G401 (cell line): Measurements from ENCODE around the gene CYP4A22. TPM values are rescaled to one million over a fixed set of nuclear protein-coding genes. Genes with fewer than 3 reads are reported as not detected.
"Not testable (repeated sequence)": the region's sequence is repeated elsewhere in the genome, so short reads cannot be mapped to it uniquely, and the experiment has no call there.

Experiments
- DNase-seq: peaks from one replicate; pipeline ENCODE4 v3.0.0-alpha.2; 2015; ENCODE audit warnings: low spot score
- in situ Hi-C: cut with HindIII; loops from 2 replicates; pipeline ENCODE4 v1.10.0; 2016; ENCODE audit warnings: low sequenced_read_pairs, mixed read lengths
- total RNA-seq: library from RNA; depleted of rRNA; stranded (reverse); fragments of >200 nt; shearing (Covaris generic); gene quantifications from 2 replicates; pipeline ENCODE4 v1.2.3, GENCODE V29; 2014; rRNA removed

CYP4A22 gene
- total RNA-seq, 1 experiment from 2014 or later = not detected

DNA sequence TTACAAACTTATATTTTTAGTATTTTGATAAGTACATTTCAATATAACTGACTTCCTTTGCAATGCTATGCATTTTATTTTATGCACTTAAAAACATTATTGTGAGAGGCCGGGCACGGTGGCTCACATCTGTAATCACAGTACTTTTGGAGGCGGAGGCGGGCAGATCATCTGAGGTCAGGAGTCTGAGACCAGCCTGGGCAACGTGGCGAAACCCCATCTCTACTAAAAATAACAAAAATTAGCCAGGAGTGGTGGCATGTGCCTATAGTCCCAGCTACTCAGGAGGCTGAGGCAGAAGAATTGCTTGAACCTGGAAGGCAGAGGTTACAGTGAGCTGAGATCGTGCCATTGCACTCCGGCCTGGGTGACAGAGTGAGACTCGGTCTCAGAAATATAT lies 58.7 kb downstream of the CYP4A22 start:
- in situ Hi-C loops, DNase-seq: not testable (repeated sequence)

DNA sequence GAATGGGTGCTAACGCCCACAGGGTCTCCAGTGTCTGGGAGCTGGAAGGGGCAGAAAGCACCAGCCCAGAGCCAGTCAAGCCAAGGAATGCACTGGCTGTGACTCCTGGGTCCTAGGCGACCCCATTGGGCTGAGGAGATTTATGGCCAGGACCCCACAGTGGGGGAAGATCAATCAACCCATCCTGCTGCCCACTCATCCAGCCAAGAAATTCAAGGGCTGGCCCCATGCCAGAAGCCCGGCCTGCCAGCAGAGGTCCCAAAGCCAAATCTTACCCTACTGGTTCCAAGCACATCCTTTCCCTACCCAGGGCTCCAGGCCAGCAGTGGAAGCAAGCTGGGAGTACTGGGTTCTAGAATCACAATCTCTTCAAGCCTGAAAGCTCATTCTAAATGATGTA lies 59.4 kb downstream of the CYP4A22 start:
- in situ Hi-C loops = no loop called here
- no peak for DNase-seq

DNA sequence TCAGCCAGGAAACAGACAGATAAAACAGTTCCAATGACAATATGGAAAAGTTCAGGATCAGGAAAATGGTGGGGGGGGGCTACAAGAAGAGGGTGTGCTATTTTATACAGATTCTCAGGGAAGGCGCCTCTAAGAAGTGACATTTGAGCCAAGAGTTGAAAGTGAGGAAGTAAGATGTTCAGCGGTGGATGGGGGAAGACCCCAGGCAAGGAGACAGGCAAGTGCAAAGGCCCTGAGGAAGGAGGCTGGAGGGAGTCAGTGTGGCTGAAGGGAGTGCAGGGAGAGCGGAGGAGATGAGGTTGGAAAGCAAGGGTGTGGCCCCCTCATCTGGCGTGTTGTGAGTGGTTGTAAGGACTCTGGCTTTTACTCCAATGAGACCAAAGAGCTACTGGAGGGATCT lies 61.0 kb downstream of the CYP4A22 start:
- DNase-seq = no peak
- in situ Hi-C loops = no loop called here

Other genes with a start within 250 kb of the CYP4A22 start
- gene CYP4A11, start 196.0 kb upstream of the CYP4A22 start, total RNA-seq = not detected in 2 replicates
- gene CYP4X1, start 113.8 kb upstream of the CYP4A22 start, total RNA-seq = not detected in 2 replicates
- not detected in 2 replicates for gene CYP4Z1, start 70.2 kb upstream of the CYP4A22 start, total RNA-seq
- not detected in 2 replicates for gene PDZK1IP1, start 52.6 kb downstream of the CYP4A22 start, total RNA-seq
- 0.06 TPM in 1 of 2 replicates, not detected in the other for gene TAL1, start 94.8 kb downstream of the CYP4A22 start, total RNA-seq
- gene STIL, start 176.7 kb downstream of the CYP4A22 start, total RNA-seq = 16.1 and 23.8 TPM in 2 replicates
- gene CMPK1, start 196.3 kb downstream of the CYP4A22 start, total RNA-seq = 65.5 and 90.5 TPM in 2 replicates